NCI-H69 (cell line): ENCODE results near the gene ACTR10.

Experiments
- DNase-seq: peaks from one replicate; lab custom pipeline; 2025; lab: John Stamatoyannopoulos, UW

ACTR10 gene

DNA sequence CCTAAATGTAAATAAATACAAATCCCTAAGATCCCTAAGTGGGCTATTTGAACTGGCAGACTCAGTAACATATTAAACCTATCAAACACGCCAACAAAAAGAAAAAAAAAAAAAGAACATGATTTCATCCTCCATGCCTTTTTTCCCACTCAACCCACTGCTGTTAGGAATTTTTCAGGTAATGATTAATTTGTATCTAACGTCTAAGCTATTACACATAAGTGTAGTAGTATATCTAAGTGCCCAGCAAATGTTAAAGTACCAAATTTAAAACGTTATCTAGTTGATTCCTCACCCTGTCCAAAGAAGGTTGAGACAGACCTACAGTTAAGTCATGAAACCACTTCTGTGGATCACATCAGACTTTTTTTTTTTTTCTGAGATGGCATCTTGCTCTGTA, 82.0 kb downstream of the ACTR10 start:
- DNase-seq: no peak

DNA sequence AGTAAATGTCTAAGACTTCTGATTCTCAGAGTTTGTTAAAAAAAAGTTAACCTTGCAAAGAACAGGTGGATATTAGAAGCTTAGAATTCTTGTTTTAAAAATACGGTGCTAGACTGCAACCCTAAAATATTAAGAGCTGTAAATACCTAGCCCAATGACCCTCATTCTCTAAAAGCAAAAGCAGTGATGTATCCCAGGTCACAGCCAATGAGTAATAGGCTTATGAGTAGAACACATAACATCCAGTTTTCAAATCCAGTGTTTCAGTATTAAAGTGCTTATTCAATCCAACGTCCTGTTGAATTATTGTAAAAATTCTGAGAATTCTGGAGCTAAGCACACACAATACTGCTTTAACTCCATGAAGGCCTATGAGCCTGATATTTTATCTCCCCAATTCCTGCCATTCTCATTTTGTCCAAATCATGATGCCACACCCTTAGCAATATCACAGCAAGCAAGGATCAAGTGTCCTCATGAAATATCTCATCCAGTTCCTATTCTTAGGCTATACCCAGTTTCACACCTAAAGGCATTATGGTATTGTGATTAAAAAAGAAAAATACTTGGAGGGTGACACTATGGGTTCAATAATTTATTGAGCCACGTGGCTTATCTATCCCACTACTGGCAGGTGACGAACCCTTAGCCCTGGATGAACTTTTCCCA, 83.1 kb downstream of the ACTR10 start:
- no peak for DNase-seq

DNA sequence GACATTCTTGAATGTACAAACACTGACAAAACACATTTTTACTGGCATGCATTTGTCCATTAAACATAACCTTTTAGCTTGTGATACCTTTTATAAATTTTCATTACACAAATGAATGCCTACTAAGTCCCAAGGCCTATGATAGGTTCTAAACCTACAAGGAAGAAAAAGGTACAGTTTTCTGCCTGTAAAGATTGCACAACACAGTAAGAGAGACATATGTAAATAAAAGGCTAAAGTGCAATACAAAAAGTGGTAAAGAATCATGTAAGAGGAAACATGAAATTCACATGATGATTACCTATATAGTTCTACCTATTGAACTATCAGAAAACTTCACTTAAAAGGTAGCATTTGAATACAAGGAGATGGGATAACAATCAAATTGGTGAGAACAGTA, 83.8 kb downstream of the ACTR10 start:
- no peak for DNase-seq

DNA sequence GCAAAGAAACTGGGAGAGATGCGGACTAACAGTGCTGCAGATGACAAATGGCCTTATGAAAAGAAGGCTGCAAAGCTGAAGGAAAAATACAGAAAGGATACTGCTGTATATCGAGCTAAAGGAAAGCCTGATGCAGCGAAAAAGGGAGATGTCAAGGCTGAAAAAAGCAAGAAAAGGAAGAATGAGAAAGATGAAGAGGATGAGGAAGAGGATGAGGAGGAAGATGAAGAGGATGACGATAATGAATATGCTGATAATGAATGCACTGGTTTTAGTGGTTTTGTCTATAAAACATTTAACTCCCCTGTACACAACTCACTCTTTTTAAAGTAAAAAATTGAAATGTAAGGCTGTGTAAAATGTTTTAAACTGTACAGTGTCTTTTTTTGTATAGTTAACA, 85.2 kb downstream of the ACTR10 start:
- DNase-seq: no peak
